Stimulated activated naive CD4-positive, alpha-beta T cell treated with Interleukin-2 at 50 U/mL for 16 hours (primary cell): Measurements from ENCODE around the gene ZSCAN31.

Experiments used
- DNase-seq: peaks from one replicate; lab custom pipeline; 2025; lab: John Stamatoyannopoulos, UW

The ZSCAN31 gene

GRCh38 chr6:28353356-28353755 is 17.4 kb upstream of the ZSCAN31 start:
- no peak for DNase-seq

- DNase-seq, result no peak
These were observed 15.6 kb upstream of the ZSCAN31 start for GRCh38 chr6:28351493-28351925.

- no peak for DNase-seq
These were observed 15.1 kb upstream of the ZSCAN31 start for GRCh38 chr6:28351087-28351486.

GRCh38 chr6:28349892-28350737 is 14.2 kb upstream of the ZSCAN31 start, which contains the start of gene ZKSCAN3:
Gene ZKSCAN3 (plus strand): TSS chr6:28349947. CDS start chr6:28359587, 9,640 bp downstream.
- peak; percentile 82 for DNase-seq

- no peak for DNase-seq
These were observed 13.5 kb upstream of the ZSCAN31 start for GRCh38 chr6:28349344-28349891.

- DNase-seq, result no peak
These were observed 11.2 kb upstream of the ZSCAN31 start for GRCh38 chr6:28347119-28347518.

GRCh38 chr6:28345201-28345600 is 9.3 kb upstream of the ZSCAN31 start:
- no peak for DNase-seq

- DNase-seq, result no peak
These were observed 8.1 kb upstream of the ZSCAN31 start for GRCh38 chr6:28343898-28344677.

GRCh38 chr6:28340310-28341095 is 4.6 kb upstream of the ZSCAN31 start:
- DNase-seq, result no peak

GRCh38 chr6:28337121-28337520 is 1.2 kb upstream of the ZSCAN31 start:
- DNase-seq, result no peak

GRCh38 chr6:28336284-28337120 is 554 bp upstream of the ZSCAN31 start:
- no peak for DNase-seq

- DNase-seq, result no peak
These were observed 846 bp downstream of the ZSCAN31 start for GRCh38 chr6:28335040-28335563.

GRCh38 chr6:28334286-28335039 is 1.5 kb downstream of the ZSCAN31 start:
- no peak for DNase-seq

GRCh38 chr6:28333599-28334018 is 2.3 kb downstream of the ZSCAN31 start:
- DNase-seq, result no peak

- DNase-seq, result no peak
These were observed 2.9 kb downstream of the ZSCAN31 start for GRCh38 chr6:28333047-28333446.

GRCh38 chr6:28330041-28330440 is 5.9 kb downstream of the ZSCAN31 start:
- DNase-seq, result no peak

GRCh38 chr6:28326371-28326948 is 9.5 kb downstream of the ZSCAN31 start:
- DNase-seq, result no peak

- DNase-seq, result no peak
These were observed 12.0 kb downstream of the ZSCAN31 start for GRCh38 chr6:28323813-28324424.

- no peak for DNase-seq
These were observed 13.3 kb downstream of the ZSCAN31 start for GRCh38 chr6:28322661-28323060.
